Measurements from ENCODE around the gene KCNK7.

The KCNK7 gene

GRCh38 chr11:65554057-65554818, 41.4 kb downstream of the KCNK7 start:
- no peak for DNase-seq

GRCh38 chr11:65553301-65554001, 42.1 kb downstream of the KCNK7 start:
- DNase-seq, result peak in 2 of 4 experiments; percentile 73 to 82

DNA sequence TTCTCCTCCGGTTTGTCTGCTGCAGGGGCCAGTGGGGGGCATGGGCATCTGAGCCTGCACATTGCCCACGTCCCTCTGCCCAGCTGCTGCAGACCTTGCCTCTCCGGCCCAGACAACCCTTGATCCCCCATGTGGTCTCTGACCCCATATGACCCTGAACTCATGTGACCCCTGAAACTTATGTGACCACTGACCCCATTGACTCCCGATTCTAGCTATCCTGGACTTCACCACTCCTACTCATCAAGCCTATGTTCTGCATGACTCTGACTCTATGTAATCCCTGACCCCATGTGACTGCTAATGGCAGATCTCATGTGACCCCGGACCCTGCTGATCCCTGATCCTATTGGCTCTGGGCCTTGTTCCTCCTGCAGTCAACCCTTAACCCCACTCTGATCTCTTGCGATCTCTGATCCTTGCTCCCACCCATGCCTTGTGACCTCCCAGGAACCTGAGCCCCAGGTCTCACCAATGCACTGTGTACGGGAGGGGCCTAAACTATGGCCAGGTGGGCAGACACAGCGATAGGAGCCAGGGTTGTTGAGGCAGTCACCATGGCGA, 43.1 kb downstream of the KCNK7 start:
- DNase-seq, result no peak

- DNase-seq, result peak in 2 of 4 experiments; percentile 39 to 67
Observed at GRCh38 chr11:65551572-65552387, 43.8 kb downstream of the KCNK7 start.

- DNase-seq, result no peak
Observed at GRCh38 chr11:65549096-65549495, 46.5 kb downstream of the KCNK7 start.

GRCh38 chr11:65548395-65548794, 47.2 kb downstream of the KCNK7 start:
- DNase-seq, result no peak

DNA sequence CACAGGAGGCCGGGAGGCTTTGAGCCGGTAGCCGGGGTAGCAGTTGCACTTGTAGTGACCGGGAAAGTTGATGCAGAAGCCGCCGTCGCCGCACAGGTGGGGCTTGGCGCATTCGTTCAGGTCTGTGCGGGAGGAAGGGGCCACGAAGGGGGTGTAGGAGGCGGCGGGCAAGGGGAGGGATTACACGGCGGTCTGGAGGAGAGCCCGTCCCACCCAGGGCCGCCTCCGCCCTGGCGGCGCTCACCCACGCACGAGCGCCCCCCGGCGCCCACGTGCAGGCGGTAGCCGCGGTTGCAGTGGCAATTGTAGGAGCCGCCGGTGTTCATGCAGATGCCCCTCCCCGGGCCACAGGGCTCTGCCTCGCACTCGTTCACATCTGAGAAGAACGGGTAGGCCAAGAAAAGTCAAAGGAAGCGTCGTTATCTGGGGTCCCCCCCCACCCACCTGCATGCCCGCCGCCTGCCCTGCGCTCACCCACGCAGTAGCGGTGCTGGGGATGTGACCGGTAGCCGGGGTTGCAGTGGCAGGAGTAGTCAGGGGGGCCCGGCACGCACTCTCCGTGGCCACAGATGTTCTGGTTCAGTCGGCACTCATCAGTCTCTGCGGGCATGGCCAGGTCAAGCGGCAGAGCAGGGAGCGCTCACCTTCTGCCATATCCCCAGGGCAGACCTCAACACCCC, 48.0 kb downstream of the KCNK7 start:
- peak in 1 of 4 experiments; percentile 37 for DNase-seq

DNA sequence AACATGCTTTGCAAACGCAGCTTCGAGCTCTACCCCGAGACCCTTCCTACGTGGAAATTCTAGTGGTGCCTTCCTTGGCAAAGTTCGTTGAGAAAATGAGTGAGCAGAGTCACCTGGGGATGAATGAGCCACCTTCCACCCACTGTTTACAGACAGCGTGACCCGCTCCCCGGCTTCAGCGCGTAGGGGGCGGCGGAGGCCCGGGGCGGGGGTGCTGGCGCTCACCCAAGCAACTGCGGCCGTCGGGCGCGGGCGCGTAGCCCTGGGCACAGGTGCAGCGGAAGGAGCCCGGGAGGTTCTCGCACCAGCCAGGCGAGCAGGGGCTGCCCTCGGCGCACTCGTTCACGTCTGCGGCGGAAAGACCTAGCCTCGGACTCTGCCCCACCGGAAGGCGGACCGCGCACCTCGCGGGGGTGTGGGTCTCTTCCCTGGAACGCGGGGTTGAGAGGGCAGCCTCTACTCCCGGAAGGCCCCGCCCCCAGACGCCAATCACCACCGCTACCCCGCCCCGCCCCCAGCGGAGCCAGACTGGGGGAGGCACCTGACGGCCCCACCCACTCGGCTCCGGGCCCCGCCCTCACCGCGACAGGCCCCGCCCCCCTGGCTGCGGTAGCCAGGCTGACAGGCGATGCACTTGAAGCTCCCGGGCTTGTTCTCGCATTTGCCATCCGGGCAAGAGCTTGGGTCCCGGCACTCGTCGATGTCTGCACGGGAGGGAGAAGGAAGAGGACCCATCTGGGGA, 49.2 kb downstream of the KCNK7 start:
- peak; percentile 93 to 99 (median 96) for DNase-seq

- no peak for DNase-seq
Observed at GRCh38 chr11:65545853-65546216, 49.8 kb downstream of the KCNK7 start.
